WI38 (cell line): Measurements from ENCODE around the gene B2M.
"Not testable (repeated sequence)": the region's sequence is repeated elsewhere in the genome, so short reads cannot be mapped to it uniquely, and the experiment has no call there.

Experiments used
- H3K4me3 ChIP-seq: 2 replicates; pipeline ENCODE4 v1.5.1; 2011; ENCODE audit warnings: low read depth, mild to moderate bottlenecking, control low read depth, low read length
- CTCF ChIP-seq: IDR thresholded peaks from 2 replicates; pipeline ENCODE4 v1.5.1; 2012; ENCODE audit warnings: low read depth, mild to moderate bottlenecking, control low read depth, low read length

B2M gene

GRCh38 chr15:44668921-44669320 is 42.4 kb upstream of the B2M start:
- no peak for TF ChIP-seq CTCF
- H3K4me3 ChIP-seq, result no peak overlapping the region

GRCh38 chr15:44670087-44670950 is 41.0 kb upstream of the B2M start:
- TF ChIP-seq CTCF, result no peak

GRCh38 chr15:44673639-44674038 is 37.7 kb upstream of the B2M start:
- H3K4me3 ChIP-seq, result no peak overlapping the region
- no peak for TF ChIP-seq CTCF

More at GRCh38 chr15:44670087-44670950, 41.0 kb upstream of the B2M start:
- no peak overlapping the region for H3K4me3 ChIP-seq

GRCh38 chr15:44675911-44676310 is 35.4 kb upstream of the B2M start:
- no peak overlapping the region for H3K4me3 ChIP-seq
- TF ChIP-seq CTCF, result no peak

- TF ChIP-seq CTCF, result no peak
- no peak overlapping the region for H3K4me3 ChIP-seq
These were observed 34.6 kb upstream of the B2M start for GRCh38 chr15:44676676-44677075.

GRCh38 chr15:44682211-44682610 is 29.1 kb upstream of the B2M start:
- H3K4me3 ChIP-seq, result no peak overlapping the region
- no peak for TF ChIP-seq CTCF

- not testable (repeated sequence) for H3K4me3 ChIP-seq
These were observed 28.3 kb upstream of the B2M start for GRCh38 chr15:44682809-44683682.

- not testable (repeated sequence) for H3K4me3 ChIP-seq
These were observed 22.0 kb upstream of the B2M start for GRCh38 chr15:44689318-44689717.

GRCh38 chr15:44690245-44690644 is 21.1 kb upstream of the B2M start:
- H3K4me3 ChIP-seq, result not testable (repeated sequence)
